GM18511 (cell line): ENCODE measurements around the gene ANO10.
"Not testable (repeated sequence)": the region's sequence is repeated elsewhere in the genome, so short reads cannot be mapped to it uniquely, and the experiment has no call there.

Experiments
- ATAC-seq: cut with Tn5 transposase; IDR thresholded peaks from one replicate; pipeline ENCODE4 v1.9.1; 2021; ENCODE audit warnings: mild to moderate bottlenecking, moderate library complexity; ENCODE audit not compliant: unreplicated experiment

ANO10 gene

GRCh38 chr3:43388175-43388574 lies 233.6 kb downstream of the ANO10 start:
- no peak for ATAC-seq

- no peak for ATAC-seq
Observed at GRCh38 chr3:43379343-43379742, 242.5 kb downstream of the ANO10 start.

- peak; percentile 74 for ATAC-seq
Observed at GRCh38 chr3:43378066-43378935, 243.5 kb downstream of the ANO10 start.

- ATAC-seq: no peak
Observed at GRCh38 chr3:43373560-43373928, 248.3 kb downstream of the ANO10 start.

- ATAC-seq: no peak
Observed at GRCh38 chr3:43372809-43373559, 248.8 kb downstream of the ANO10 start.

- no peak for ATAC-seq
Observed at GRCh38 chr3:43372007-43372740, 249.6 kb downstream of the ANO10 start.

- no peak for ATAC-seq
Observed at GRCh38 chr3:43371494-43371893, 250.3 kb downstream of the ANO10 start.

- no peak for ATAC-seq
Observed at GRCh38 chr3:43370293-43370980, 251.4 kb downstream of the ANO10 start.

GRCh38 chr3:43369404-43370292 lies 252.2 kb downstream of the ANO10 start:
- no peak for ATAC-seq

- ATAC-seq: no peak
Observed at GRCh38 chr3:43366885-43367284, 254.9 kb downstream of the ANO10 start.

GRCh38 chr3:43366481-43366880 lies 255.3 kb downstream of the ANO10 start:
- no peak for ATAC-seq

GRCh38 chr3:43365601-43366305 lies 256.1 kb downstream of the ANO10 start:
- no peak for ATAC-seq

GRCh38 chr3:43364926-43365325 lies 256.9 kb downstream of the ANO10 start:
- ATAC-seq: no peak

GRCh38 chr3:43364494-43364893 lies 257.3 kb downstream of the ANO10 start:
- no peak for ATAC-seq

- no peak for ATAC-seq
Observed at GRCh38 chr3:43363621-43364266, 258.1 kb downstream of the ANO10 start.

GRCh38 chr3:43362961-43363360 lies 258.9 kb downstream of the ANO10 start:
- ATAC-seq: no peak

GRCh38 chr3:43362183-43362582 lies 259.6 kb downstream of the ANO10 start:
- no peak for ATAC-seq

GRCh38 chr3:43361077-43361476 lies 260.7 kb downstream of the ANO10 start:
- no peak for ATAC-seq

GRCh38 chr3:43356033-43356432 lies 265.8 kb downstream of the ANO10 start:
- ATAC-seq: not testable (repeated sequence)
